C4-2B (cell line): ENCODE measurements around the gene COMMD7.
A peak's percentile ranks its signal among the peaks of the same experiment; 100 is the strongest.

Source experiments
- H3K27ac ChIP-seq: fragments of 450-650 bp; 2 replicates; pipeline ENCODE4 v1.5.1; 2017
- ZFX ChIP-seq: fragments of 450-650 bp; IDR thresholded peaks from 2 replicates; pipeline ENCODE4 v1.6.1; 2017
- TF ChIP-seq, protein P1 (sequence below): fragments of 450-650 bp; conservative IDR thresholded peaks from 2 replicates; pipeline ENCODE4 v1.5.1; 2017; ENCODE audit warnings: mild to moderate bottlenecking

COMMD7 gene

GRCh38 chr20:32685541-32686529 lies 57.4 kb downstream of the COMMD7 start:
- H3K27ac ChIP-seq = no peak overlapping the region
- TF ChIP-seq, protein P1, sequence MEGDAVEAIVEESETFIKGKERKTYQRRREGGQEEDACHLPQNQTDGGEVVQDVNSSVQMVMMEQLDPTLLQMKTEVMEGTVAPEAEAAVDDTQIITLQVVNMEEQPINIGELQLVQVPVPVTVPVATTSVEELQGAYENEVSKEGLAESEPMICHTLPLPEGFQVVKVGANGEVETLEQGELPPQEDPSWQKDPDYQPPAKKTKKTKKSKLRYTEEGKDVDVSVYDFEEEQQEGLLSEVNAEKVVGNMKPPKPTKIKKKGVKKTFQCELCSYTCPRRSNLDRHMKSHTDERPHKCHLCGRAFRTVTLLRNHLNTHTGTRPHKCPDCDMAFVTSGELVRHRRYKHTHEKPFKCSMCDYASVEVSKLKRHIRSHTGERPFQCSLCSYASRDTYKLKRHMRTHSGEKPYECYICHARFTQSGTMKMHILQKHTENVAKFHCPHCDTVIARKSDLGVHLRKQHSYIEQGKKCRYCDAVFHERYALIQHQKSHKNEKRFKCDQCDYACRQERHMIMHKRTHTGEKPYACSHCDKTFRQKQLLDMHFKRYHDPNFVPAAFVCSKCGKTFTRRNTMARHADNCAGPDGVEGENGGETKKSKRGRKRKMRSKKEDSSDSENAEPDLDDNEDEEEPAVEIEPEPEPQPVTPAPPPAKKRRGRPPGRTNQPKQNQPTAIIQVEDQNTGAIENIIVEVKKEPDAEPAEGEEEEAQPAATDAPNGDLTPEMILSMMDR = no peak
- TF ChIP-seq ZFX = no peak

GRCh38 chr20:32682508-32682987 lies 60.7 kb downstream of the COMMD7 start:
- no peak overlapping the region for H3K27ac ChIP-seq
- no peak for TF ChIP-seq ZFX
- TF ChIP-seq, protein P1 = no peak

- no peak for TF ChIP-seq ZFX
- TF ChIP-seq, protein P1 = no peak
- no peak overlapping the region; the same call in 1 of the 2 replicates for H3K27ac ChIP-seq
Measured at GRCh38 chr20:32681175-32682084, 61.8 kb downstream of the COMMD7 start.

GRCh38 chr20:32680544-32681174 lies 62.6 kb downstream of the COMMD7 start:
- no peak overlapping the region for H3K27ac ChIP-seq
- no peak for TF ChIP-seq ZFX

DNA sequence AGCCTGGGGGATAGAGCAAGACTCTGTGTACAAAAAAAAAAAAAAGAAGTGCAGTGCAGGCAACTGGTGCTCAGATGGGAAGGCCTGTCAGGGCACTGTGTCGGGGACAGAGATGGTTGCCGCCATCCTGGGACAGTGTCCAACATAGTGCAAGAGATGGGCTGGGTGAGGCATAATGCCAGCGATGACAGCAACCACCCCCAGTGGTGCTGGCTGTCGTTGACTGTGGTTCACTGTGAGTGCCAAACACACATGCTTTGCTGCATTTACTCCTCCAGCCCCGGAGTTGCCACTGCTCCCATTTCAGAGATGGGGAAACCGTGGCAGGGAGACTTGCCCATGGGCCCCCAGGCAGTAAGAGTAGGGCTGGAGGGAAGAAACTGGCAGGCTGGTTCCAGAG lies 64.3 kb downstream of the COMMD7 start:
- TF ChIP-seq, protein P1 = no peak
- no peak for TF ChIP-seq ZFX
- H3K27ac ChIP-seq = no peak overlapping the region

- TF ChIP-seq, protein P1 = no peak
- TF ChIP-seq ZFX = no peak
- peak overlapping the region; percentile 14; the same call in 1 of the 2 replicates for H3K27ac ChIP-seq
Measured at GRCh38 chr20:32675223-32675975, 67.9 kb downstream of the COMMD7 start.

DNA sequence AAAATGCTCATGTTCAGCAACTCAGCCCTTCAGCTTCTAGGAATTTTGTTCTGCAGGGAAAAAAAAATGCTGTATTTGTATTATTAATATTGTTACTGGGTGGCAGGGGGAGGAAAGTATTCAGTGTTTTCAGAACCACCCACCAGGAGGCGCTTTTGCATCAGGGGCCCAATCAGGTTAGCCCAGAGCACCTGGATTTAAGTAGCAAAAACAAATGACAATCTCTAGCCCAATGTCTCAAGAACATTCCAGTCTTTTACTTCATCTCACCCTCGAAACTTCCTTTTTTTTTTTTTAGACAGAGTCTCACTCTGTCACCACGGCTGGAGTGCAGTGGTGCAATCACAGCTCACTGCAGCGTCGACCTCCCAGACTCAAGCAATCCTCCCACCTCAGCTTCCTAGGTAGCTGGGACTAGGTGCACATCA lies 68.9 kb downstream of the COMMD7 start:
- H3K27ac ChIP-seq = no peak overlapping the region
- no peak for TF ChIP-seq ZFX
- TF ChIP-seq, protein P1 = peak; percentile 96
